Measurements from ENCODE around the gene TAF1C. TPM values are rescaled to one million over a fixed set of nuclear protein-coding genes. Genes with fewer than 3 reads are reported as not detected.
"Not testable (repeated sequence)": the region's sequence is repeated elsewhere in the genome, so short reads cannot be mapped to it uniquely, and the experiment has no call there.

TAF1C gene
- total RNA-seq, 2 donors from 2014 or later: 92.0 to 99.8 TPM

DNA sequence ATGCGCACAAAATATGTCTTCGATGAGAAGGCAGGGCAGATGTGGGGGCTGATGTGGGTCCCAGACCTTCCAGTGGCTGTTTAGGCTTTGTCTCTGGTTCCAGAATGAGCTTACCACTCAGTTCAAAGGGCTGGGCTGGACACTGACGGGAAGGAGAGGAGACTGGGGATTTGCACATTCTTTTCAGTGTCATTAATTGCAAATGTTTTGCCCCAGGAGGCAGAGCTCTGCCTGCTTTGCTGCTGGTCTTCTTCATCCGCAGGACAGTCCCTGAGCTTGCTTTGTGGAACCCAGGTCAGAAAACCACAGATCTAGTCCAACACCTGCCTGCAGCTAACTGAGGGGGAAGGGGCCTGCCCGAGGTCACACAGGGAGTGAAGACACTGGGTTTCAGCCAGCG is 32.1 kb upstream of the TAF1C start:
- no peaks in the 10 kb centered on the region for H3K27me3 ChIP-seq (ENCODE audit: control insufficient read depth, insufficient read depth, low read length, poor library complexity, severe bottlenecking)
- Mint-ChIP-seq H3K36me3 (ENCODE audit: low read depth) (no peaks in the 10 kb centered on the region), H3K27ac (peak overlapping the region; percentile 72), H3K27me3 (ENCODE audit: insufficient read depth) (no peaks in the 10 kb centered on the region), H3K4me3 (no peak overlapping the region), H3K9me3 (no peaks in the 10 kb centered on the region), H3K4me1 (peaks cover 16% of the 10 kb centered on the region)
- no peak overlapping the region for H3K27ac ChIP-seq (ENCODE audit: low read depth, low read length)
- TF ChIP-seq, protein P1, sequence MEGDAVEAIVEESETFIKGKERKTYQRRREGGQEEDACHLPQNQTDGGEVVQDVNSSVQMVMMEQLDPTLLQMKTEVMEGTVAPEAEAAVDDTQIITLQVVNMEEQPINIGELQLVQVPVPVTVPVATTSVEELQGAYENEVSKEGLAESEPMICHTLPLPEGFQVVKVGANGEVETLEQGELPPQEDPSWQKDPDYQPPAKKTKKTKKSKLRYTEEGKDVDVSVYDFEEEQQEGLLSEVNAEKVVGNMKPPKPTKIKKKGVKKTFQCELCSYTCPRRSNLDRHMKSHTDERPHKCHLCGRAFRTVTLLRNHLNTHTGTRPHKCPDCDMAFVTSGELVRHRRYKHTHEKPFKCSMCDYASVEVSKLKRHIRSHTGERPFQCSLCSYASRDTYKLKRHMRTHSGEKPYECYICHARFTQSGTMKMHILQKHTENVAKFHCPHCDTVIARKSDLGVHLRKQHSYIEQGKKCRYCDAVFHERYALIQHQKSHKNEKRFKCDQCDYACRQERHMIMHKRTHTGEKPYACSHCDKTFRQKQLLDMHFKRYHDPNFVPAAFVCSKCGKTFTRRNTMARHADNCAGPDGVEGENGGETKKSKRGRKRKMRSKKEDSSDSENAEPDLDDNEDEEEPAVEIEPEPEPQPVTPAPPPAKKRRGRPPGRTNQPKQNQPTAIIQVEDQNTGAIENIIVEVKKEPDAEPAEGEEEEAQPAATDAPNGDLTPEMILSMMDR (conservative IDR thresholded peaks at IDR 0.05): no peak
- no peaks in the 10 kb centered on the region for H3K4me1 ChIP-seq (ENCODE audit: control insufficient read depth, insufficient read depth, low read length)
- no peak overlapping the region for H3K4me3 ChIP-seq (ENCODE audit: low read length)
- H3K36me3 ChIP-seq (ENCODE audit: control insufficient read depth, insufficient read depth, low read length): no peaks in the 10 kb centered on the region
- 72% methylated on average over 4 to 6 of the region's 6 CpGs for WGBS, 2 experiments (ENCODE audit: insufficient coverage in 1 of 2, insufficient read length in 1 of 2)
- H3K9me3 ChIP-seq (ENCODE audit: control insufficient read depth, low read length): no peaks in the 10 kb centered on the region
- no peak overlapping the region for H3K9ac ChIP-seq (ENCODE audit: extremely low read depth, low read length, poor library complexity, severe bottlenecking)
- DNase-seq: peak; percentile 71

DNA sequence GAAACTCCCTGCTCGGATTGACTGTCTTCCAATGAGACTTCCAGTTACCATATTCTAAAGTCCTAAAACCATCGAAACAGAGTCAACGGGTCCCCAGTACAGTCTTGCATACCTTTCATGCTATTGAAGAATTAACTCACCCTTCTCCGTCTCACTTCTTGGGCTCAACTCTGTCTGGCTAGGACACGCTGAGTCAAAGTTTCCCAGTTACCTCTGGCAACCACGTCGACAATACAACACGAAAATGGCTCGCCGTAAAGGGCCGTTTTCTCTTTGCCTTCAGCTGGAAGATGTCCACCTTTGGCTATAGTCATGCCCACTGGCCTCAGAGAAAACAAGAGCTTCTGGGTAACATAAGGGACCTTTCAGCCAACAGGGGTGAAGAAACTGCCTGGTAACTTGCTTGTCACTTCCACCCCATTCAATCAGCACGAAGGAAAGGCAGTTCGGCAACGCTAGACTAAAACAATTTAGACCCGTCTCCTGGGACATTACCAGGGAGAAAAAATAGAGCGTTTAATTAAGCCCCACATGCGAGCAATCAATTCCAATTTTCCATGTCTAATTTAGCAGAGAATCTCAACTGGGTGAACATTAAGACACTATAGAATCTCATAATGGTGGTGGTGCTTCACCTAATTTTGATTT is 31.4 kb upstream of the TAF1C start:
- WGBS, 2 experiments (ENCODE audit: insufficient coverage in 1 of 2, insufficient read length in 1 of 2): 91 to 97% methylated on average over 13 to 17 of the region's 17 CpGs
- H3K9ac ChIP-seq (ENCODE audit: extremely low read depth, low read length, poor library complexity, severe bottlenecking): no peak overlapping the region
- Mint-ChIP-seq H3K27ac (peak overlapping the region; percentile 72), H3K36me3 (ENCODE audit: low read depth) (no peaks in the 10 kb centered on the region), H3K9me3 (no peaks in the 10 kb centered on the region), H3K4me3 (no peak overlapping the region), H3K4me1 (peaks cover 16% of the 10 kb centered on the region), H3K27me3 (ENCODE audit: insufficient read depth) (no peaks in the 10 kb centered on the region)
- no peak overlapping the region for H3K4me3 ChIP-seq (ENCODE audit: low read length)
- no peaks in the 10 kb centered on the region for H3K9me3 ChIP-seq (ENCODE audit: control insufficient read depth, low read length)
- H3K27me3 ChIP-seq (ENCODE audit: control insufficient read depth, insufficient read depth, low read length, poor library complexity, severe bottlenecking): no peaks in the 10 kb centered on the region
- TF ChIP-seq, protein P1 (conservative IDR thresholded peaks at IDR 0.05): no peak
- no peak overlapping the region for H3K27ac ChIP-seq (ENCODE audit: low read depth, low read length)
- no peaks in the 10 kb centered on the region for H3K36me3 ChIP-seq (ENCODE audit: control insufficient read depth, insufficient read depth, low read length)
- no peaks in the 10 kb centered on the region for H3K4me1 ChIP-seq (ENCODE audit: control insufficient read depth, insufficient read depth, low read length)
- no peak for DNase-seq

DNA sequence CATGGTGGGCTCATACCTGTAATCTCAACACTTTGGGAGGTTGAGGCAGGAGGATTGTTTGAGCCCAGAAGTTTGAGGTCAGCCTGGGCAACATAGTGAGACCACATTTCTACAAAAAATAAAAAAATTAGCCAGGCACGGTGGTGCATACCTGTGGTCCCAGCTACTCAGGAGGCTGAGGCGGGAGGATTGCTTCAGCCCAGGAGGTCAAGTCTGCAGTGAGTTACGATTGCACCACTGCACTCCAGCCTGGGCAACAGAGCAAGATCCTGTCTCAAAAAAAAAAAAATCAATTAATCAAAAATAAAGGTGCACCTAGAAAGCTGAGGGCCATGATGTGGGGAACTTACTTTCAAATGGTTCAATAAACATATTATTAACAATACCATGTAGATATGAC is 29.3 kb upstream of the TAF1C start:
- not testable (repeated sequence) for H3K4me3 Mint-ChIP-seq; H3K36me3 ChIP-seq (ENCODE audit: control insufficient read depth, insufficient read depth, low read length); H3K27me3 ChIP-seq (ENCODE audit: control insufficient read depth, insufficient read depth, low read length, poor library complexity, severe bottlenecking); H3K4me1 ChIP-seq (ENCODE audit: control insufficient read depth, insufficient read depth, low read length); H3K9me3 ChIP-seq (ENCODE audit: control insufficient read depth, low read length); H3K4me3 ChIP-seq (ENCODE audit: low read length); H3K9ac ChIP-seq (ENCODE audit: extremely low read depth, low read length, poor library complexity, severe bottlenecking); DNase-seq; H3K27me3 Mint-ChIP-seq (ENCODE audit: insufficient read depth); H3K27ac Mint-ChIP-seq; H3K9me3 Mint-ChIP-seq; H3K27ac ChIP-seq (ENCODE audit: low read depth, low read length); H3K36me3 Mint-ChIP-seq (ENCODE audit: low read depth)
- 84 to 89% methylated on average over 3 of the region's 3 CpGs for WGBS, 2 experiments (ENCODE audit: insufficient coverage in 1 of 2, insufficient read length in 1 of 2)
- H3K4me1 Mint-ChIP-seq: peaks cover 16% of the 10 kb centered on the region

DNA sequence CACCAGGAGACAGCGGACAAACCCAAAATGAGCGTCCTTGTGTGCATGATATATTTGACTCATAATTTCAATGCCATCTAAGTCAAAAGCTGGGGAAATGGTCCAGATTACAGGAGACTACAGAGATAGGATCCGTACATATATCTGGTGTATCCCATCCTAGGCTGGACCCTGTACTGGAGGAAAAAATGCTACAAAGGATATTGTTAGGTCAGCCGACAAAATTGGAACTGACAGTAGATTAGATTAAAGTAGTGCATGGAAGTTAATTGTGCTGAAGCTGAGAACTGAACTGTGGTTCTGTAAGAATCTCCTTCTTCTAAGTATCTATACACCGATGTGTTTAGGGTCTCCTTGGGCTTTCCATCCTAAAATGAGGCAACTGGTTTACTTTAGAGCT is 28.7 kb upstream of the TAF1C start:
- DNase-seq: no peak
- no peaks in the 10 kb centered on the region for H3K4me1 ChIP-seq (ENCODE audit: control insufficient read depth, insufficient read depth, low read length)
- no peak overlapping the region for H3K27ac Mint-ChIP-seq
- no peak overlapping the region for H3K9ac ChIP-seq (ENCODE audit: extremely low read depth, low read length, poor library complexity, severe bottlenecking)
- H3K4me3 ChIP-seq (ENCODE audit: low read length): no peak overlapping the region
- WGBS, 2 experiments (ENCODE audit: insufficient coverage in 1 of 2, insufficient read length in 1 of 2): 94 to 100% methylated on average over 5 of the region's 5 CpGs
- no peaks in the 10 kb centered on the region for H3K27me3 Mint-ChIP-seq (ENCODE audit: insufficient read depth)
- no peaks in the 10 kb centered on the region for H3K27me3 ChIP-seq (ENCODE audit: control insufficient read depth, insufficient read depth, low read length, poor library complexity, severe bottlenecking)
- no peaks in the 10 kb centered on the region for H3K36me3 Mint-ChIP-seq (ENCODE audit: low read depth)
- no peaks in the 10 kb centered on the region for H3K9me3 ChIP-seq (ENCODE audit: control insufficient read depth, low read length)
- H3K9me3 Mint-ChIP-seq: no peaks in the 10 kb centered on the region
- no peak overlapping the region for H3K27ac ChIP-seq (ENCODE audit: low read depth, low read length)
- TF ChIP-seq, protein P1 (conservative IDR thresholded peaks at IDR 0.05): no peak
- H3K36me3 ChIP-seq (ENCODE audit: control insufficient read depth, insufficient read depth, low read length): no peaks in the 10 kb centered on the region
- no peak overlapping the region for H3K4me3 Mint-ChIP-seq
- H3K4me1 Mint-ChIP-seq: peaks cover 16% of the 10 kb centered on the region
